CD4-positive, alpha-beta T cell (primary cell): ENCODE results near the gene COG7. TPM values are rescaled to one million over a fixed set of nuclear protein-coding genes. Genes with fewer than 3 reads are reported as not detected.

Experiments
- ATAC-seq: fragments of 200-7000 bp; cut with Tn5 transposase; one replicate; pipeline ENCODE4 v1.10.0; 2022; ENCODE audit warnings: mild to moderate bottlenecking; ENCODE audit not compliant: poor library complexity
- CTCF ChIA-PET: fragments of 350-600 bp; sonication (Branson Sonifier 250); formaldehyde crosslinking; loops from one replicate; lab custom pipeline; 2021; ENCODE audit warnings: antibody characterized with exemption, inconsistent platforms; lab: Charles Lee
- POLR2A ChIA-PET: fragments of 350-600 bp; sonication (Branson Sonifier 250); formaldehyde crosslinking; loops from one replicate; lab custom pipeline; 2021; ENCODE audit warnings: antibody characterized with exemption, inconsistent platforms; lab: Charles Lee
- DNase-seq, 14 experiments: peaks; one replicate each; pipeline ENCODE4 v3.0.0-alpha.2; 2013 to 2020; ENCODE audit warnings: mixed read lengths in 2 of 14
- H3K27ac ChIP-seq, 2 donors: one replicate each; pipeline versions ENCODE4 v1.5.1 to v1.7.0; 2013; ENCODE audit warnings: low read length in 2 of 2, low read depth in 1 of 2, mild to moderate bottlenecking in 1 of 2
- H3K27me3 ChIP-seq, 2 experiments: 1 replicate in 1 of 2; 2 replicates in 1 of 2; pipeline versions ENCODE4 v1.6.1 to v1.7.0; 2013; ENCODE audit warnings: low read length in 2 of 2, control low read depth in 1 of 2, mild to moderate bottlenecking in 1 of 2, moderate library complexity in 1 of 2; ENCODE audit not compliant: insufficient read depth in 2 of 2, control insufficient read depth in 1 of 2
- H3K36me3 ChIP-seq: one replicate; pipeline ENCODE4 v1.6.1; 2013; ENCODE audit warnings: low read length, control low read depth; ENCODE audit not compliant: insufficient read depth
- H3K4me1 ChIP-seq: one replicate; pipeline ENCODE4 v1.6.1; 2013; ENCODE audit warnings: low read length, control low read depth; ENCODE audit not compliant: insufficient read depth
- H3K4me3 ChIP-seq: one replicate; pipeline ENCODE4 v1.5.1; 2013; ENCODE audit warnings: mild to moderate bottlenecking, low read length, moderate library complexity
- H3K9me3 ChIP-seq, 2 experiments: 1 replicate in 1 of 2; 2 replicates in 1 of 2; pipeline versions ENCODE4 v1.6.1 to v1.7.0; 2013; ENCODE audit warnings: low read length in 2 of 2, mild to moderate bottlenecking in 2 of 2, control low read depth in 1 of 2, moderate library complexity in 1 of 2; ENCODE audit not compliant: control insufficient read depth in 1 of 2, insufficient read depth in 1 of 2
- H3K27ac Mint-ChIP-seq: one replicate; pipeline ENCODE4 v1.8.0; 2020; ENCODE audit warnings: mixed read lengths
- H3K27me3 Mint-ChIP-seq: one replicate; pipeline ENCODE4 v1.8.0; 2021; ENCODE audit warnings: mixed read lengths
- H3K36me3 Mint-ChIP-seq: one replicate; pipeline ENCODE4 v1.8.0; 2021; ENCODE audit warnings: low read depth, mixed read lengths
- H3K4me1 Mint-ChIP-seq: one replicate; pipeline ENCODE4 v1.8.0; 2021; ENCODE audit warnings: low read depth, mixed read lengths
- H3K4me3 Mint-ChIP-seq: one replicate; pipeline ENCODE4 v1.8.0; 2020; ENCODE audit warnings: mild to moderate bottlenecking, mixed read lengths
- H3K9me3 Mint-ChIP-seq: one replicate; pipeline ENCODE4 v1.8.0; 2020; ENCODE audit warnings: mixed read lengths
- intact Hi-C, 2 experiments: fragments of 100-400 bp; cut with DNase I in 1 of 2; cut with micrococcal nuclease in 1 of 2; formaldehyde crosslinking; loops; one replicate each; pipeline versions ENCODE4 v1.15.1 to v1.9.0; 2023 to 2025; cut with DNase I, micrococcal nuclease
- total RNA-seq, 174 experiments: library from RNA in 2 of 174; stranded (reverse) in 2 of 174; gene quantifications; one replicate each; pipeline ENCODE4 v1.2.3 and lab custom pipeline; 2021 to 2026
- TF ChIP-seq, protein P1 (sequence below): fragments of 200-600 bp; IDR thresholded peaks from one replicate; pipeline ENCODE4 v1.8.0; 2022; ENCODE audit warnings: antibody characterized with exemption, mild to moderate bottlenecking

COG7 gene
- total RNA-seq, 2 experiments from 2014 or later: 12.6 to 13.6 TPM

DNA sequence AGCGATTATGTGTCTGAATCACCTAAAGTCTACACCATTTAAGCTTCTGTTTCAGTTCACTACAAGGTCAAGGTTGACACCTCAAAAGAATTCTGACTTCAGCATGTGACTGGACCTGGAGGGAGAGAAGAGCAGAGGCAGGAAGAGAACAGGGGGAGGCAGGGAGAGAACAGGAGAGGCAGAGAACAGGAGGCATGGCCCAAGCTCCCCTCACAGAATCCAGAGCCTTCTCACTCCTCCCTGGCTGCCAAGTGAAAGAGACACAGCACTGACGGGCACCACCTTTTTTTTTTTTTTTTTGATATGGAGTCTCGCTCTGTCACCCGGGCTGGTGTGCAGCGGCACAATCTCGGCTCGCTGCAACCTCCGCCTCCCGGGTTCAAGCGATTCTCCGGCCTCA, 45.9 kb upstream of the COG7 start:
- Histone ChIP-seq H3K36me3 (peaks cover 31% of the 10 kb centered on the region), H3K4me1 (peaks cover 27% of the 10 kb centered on the region), H3K4me3 (no peak overlapping the region), H3K27ac (no peak overlapping the region), H3K27me3 (no peaks in the 10 kb centered on the region), H3K9me3 (no peaks in the 10 kb centered on the region)
- Mint-ChIP-seq H3K27ac (no peak overlapping the region), H3K36me3 (peaks cover 32% of the 10 kb centered on the region), H3K9me3 (no peaks in the 10 kb centered on the region), H3K4me1 (peaks cover 56% of the 10 kb centered on the region), H3K4me3 (no peak overlapping the region), H3K27me3 (no peaks in the 10 kb centered on the region)
- TF ChIP-seq, protein P1, sequence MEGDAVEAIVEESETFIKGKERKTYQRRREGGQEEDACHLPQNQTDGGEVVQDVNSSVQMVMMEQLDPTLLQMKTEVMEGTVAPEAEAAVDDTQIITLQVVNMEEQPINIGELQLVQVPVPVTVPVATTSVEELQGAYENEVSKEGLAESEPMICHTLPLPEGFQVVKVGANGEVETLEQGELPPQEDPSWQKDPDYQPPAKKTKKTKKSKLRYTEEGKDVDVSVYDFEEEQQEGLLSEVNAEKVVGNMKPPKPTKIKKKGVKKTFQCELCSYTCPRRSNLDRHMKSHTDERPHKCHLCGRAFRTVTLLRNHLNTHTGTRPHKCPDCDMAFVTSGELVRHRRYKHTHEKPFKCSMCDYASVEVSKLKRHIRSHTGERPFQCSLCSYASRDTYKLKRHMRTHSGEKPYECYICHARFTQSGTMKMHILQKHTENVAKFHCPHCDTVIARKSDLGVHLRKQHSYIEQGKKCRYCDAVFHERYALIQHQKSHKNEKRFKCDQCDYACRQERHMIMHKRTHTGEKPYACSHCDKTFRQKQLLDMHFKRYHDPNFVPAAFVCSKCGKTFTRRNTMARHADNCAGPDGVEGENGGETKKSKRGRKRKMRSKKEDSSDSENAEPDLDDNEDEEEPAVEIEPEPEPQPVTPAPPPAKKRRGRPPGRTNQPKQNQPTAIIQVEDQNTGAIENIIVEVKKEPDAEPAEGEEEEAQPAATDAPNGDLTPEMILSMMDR: no peak
- no peak for DNase-seq
- POLR2A ChIA-PET: interaction anchor here (0.6 kb wide), 1 partner anchor 59 kb away, joined by 3 read pairs; no protein-coding TSS in a partner anchor
- intact Hi-C loops: no loop called here
- CTCF ChIA-PET: no interaction called here
- ATAC-seq: no peak

DNA sequence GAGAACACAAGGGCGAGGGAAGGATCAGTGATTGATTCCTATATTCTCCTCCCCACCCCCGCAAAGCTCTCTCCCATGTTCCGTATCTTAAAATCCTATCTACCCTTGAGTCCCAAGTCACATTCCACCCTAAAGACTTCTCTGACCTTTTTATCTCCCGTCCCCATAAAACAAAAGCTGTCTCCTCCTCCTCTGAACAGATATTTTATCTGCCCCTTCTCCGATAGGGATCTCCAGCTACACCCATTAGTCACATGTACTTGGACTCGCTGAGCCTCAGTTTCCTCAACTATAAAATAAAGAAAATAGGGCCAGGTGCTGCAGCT, 44.5 kb upstream of the COG7 start:
- Mint-ChIP-seq H3K4me1 (peaks cover 43% of the 10 kb centered on the region), H3K27me3 (no peaks in the 10 kb centered on the region), H3K4me3 (no peak overlapping the region), H3K36me3 (peaks cover 46% of the 10 kb centered on the region), H3K9me3 (no peaks in the 10 kb centered on the region), H3K27ac (no peak overlapping the region)
- POLR2A ChIA-PET: no interaction called here
- H3K4me1 ChIP-seq: peaks cover 25% of the 10 kb centered on the region
- TF ChIP-seq, protein P1: no peak
- ATAC-seq: no peak
- no peaks in the 10 kb centered on the region for H3K9me3 ChIP-seq
- no peak overlapping the region for H3K4me3 ChIP-seq
- intact Hi-C loops: no loop called here
- H3K27ac ChIP-seq: no peak overlapping the region
- H3K27me3 ChIP-seq: no peaks in the 10 kb centered on the region
- no peak for DNase-seq
- peaks cover 44% of the 10 kb centered on the region for H3K36me3 ChIP-seq
- CTCF ChIA-PET: no interaction called here

- Mint-ChIP-seq H3K4me3 (no peak overlapping the region), H3K27ac (no peak overlapping the region), H3K9me3 (no peaks in the 10 kb centered on the region), H3K4me1 (peaks cover 38% of the 10 kb centered on the region), H3K36me3 (peaks cover 47% of the 10 kb centered on the region), H3K27me3 (no peaks in the 10 kb centered on the region)
- DNase-seq: no peak
- CTCF ChIA-PET: interaction anchor here (0.6 kb wide), 1 partner anchor 61 kb away, joined by 3 read pairs; no protein-coding TSS in a partner anchor
- H3K4me3 ChIP-seq: no peak overlapping the region
- H3K27me3 ChIP-seq: no peaks in the 10 kb centered on the region
- peaks cover 46% of the 10 kb centered on the region for H3K36me3 ChIP-seq
- POLR2A ChIA-PET: interaction anchor here (0.9 to 1.1 kb wide), 2 partner anchors 13 to 26 kb away, joined by 3 read pairs; partner anchors contain the start of gene GGA2
- H3K27ac ChIP-seq: no peak overlapping the region
- peaks cover 25% of the 10 kb centered on the region for H3K4me1 ChIP-seq
- H3K9me3 ChIP-seq: no peaks in the 10 kb centered on the region
- intact Hi-C loops: no loop called here
- ATAC-seq: no peak
- TF ChIP-seq, protein P1: no peak
Measured at GRCh38 chr16:23496821-23497542, 44.0 kb upstream of the COG7 start.
